HepG2 (cell line): ENCODE results near the gene XPNPEP2. TPM values are rescaled to one million over a fixed set of nuclear protein-coding genes. Genes with fewer than 3 reads are reported as not detected.

Experiments used
- ATAC-seq: fragments of 200-7000 bp; cut with Tn5 transposase; 3 replicates; pipeline ENCODE4 v1.9.1; 2020; ENCODE audit warnings: mild to moderate bottlenecking, moderate library complexity
- BruUV-seq: library from RNA; stranded (reverse); fragments of 400-500 nt; replicated peaks from 2 replicates; lab custom pipeline; 2021; lab: Mats Ljungman, UMichigan
- CTCF ChIA-PET: fragments of 300-600 bp; formaldehyde crosslinking; extraction: SDS; loops from one replicate; lab custom pipeline; 2021; ENCODE audit warnings: low total read pairs, inconsistent platforms, low intra/inter-chr PET ratio; lab: Yijun Ruan, JAX
- POLR2A ChIA-PET: fragments of 350-600 bp; sonication (Branson Sonifier 250); formaldehyde crosslinking; loops from one replicate; lab custom pipeline; 2020; ENCODE audit warnings: antibody characterized with exemption, inconsistent platforms; lab: Yijun Ruan, JAX
- DNase-seq: peaks from one replicate; pipeline ENCODE4 v3.0.0-alpha.2; 2015; ENCODE audit warnings: low spot score
- FAIRE-seq: peaks from 3 replicates; lab custom pipeline; 2011; peaks lifted over from hg19 to GRCh38; lab: Jason Lieb, UNC
- H2AFZ ChIP-seq: one replicate; pipeline ENCODE4 v1.6.1; 2011; ENCODE audit warnings: low read length, inconsistent platforms
- H3K27ac ChIP-seq: fragments of 300-600 bp; 3 replicates; pipeline ENCODE4 v1.8.0; 2011; ENCODE audit warnings: mixed run types, mild to moderate bottlenecking, mixed read lengths, low read length, inconsistent platforms; ENCODE audit not compliant: insufficient read depth; ENCODE audit errors: extremely low read length
- H3K27me3 ChIP-seq, 2 experiments: fragments of 200-600 bp in 1 of 2; 2 replicates in 1 of 2; 3 replicates in 1 of 2; pipeline versions ENCODE4 v1.6.0 to v1.8.0; 2011; ENCODE audit warnings: low read length in 2 of 2, mild to moderate bottlenecking in 2 of 2, moderate library complexity in 2 of 2, inconsistent platforms in 1 of 2; ENCODE audit not compliant: insufficient read depth in 2 of 2, control insufficient read depth in 1 of 2
- H3K36me3 ChIP-seq, 2 experiments: fragments of 200-600 bp in 1 of 2; replicated peaks in 1 of 2; 2 replicates in 1 of 2; 3 replicates in 1 of 2; pipeline versions ENCODE4 v1.5.1 to v1.8.0; 2011; ENCODE audit warnings: low read length in 2 of 2, inconsistent platforms in 1 of 2; ENCODE audit not compliant: insufficient read depth in 2 of 2, control insufficient read depth in 1 of 2
- H3K4me1 ChIP-seq: 2 replicates; pipeline ENCODE4 v1.5.1; 2012; ENCODE audit warnings: low read length, inconsistent platforms; ENCODE audit not compliant: insufficient read depth
- H3K4me2 ChIP-seq: 2 replicates; pipeline ENCODE4 v1.6.0; 2011; ENCODE audit warnings: low read depth, low read length, inconsistent platforms
- H3K4me3 ChIP-seq, 3 experiments: fragments of 200-600 bp in 1 of 3; sonication (generic), shearing (Covaris generic) in 1 of 3; replicated peaks in 1 of 3; 2 replicates each; pipeline ENCODE4 v1.5.1; 2011 to 2016; ENCODE audit warnings: low read length in 3 of 3, inconsistent platforms in 2 of 3, low read depth in 2 of 3, mild to moderate bottlenecking in 2 of 3, control low read depth in 1 of 3, mixed read lengths in 1 of 3; ENCODE audit not compliant: insufficient read depth in 1 of 3
- H3K79me2 ChIP-seq: one replicate; pipeline ENCODE4 v1.6.1; 2011; ENCODE audit warnings: low read length, inconsistent platforms; ENCODE audit not compliant: insufficient read depth
- H3K9ac ChIP-seq: 2 replicates; pipeline ENCODE4 v1.6.0; 2011; ENCODE audit warnings: mild to moderate bottlenecking, low read depth, low read length, inconsistent platforms; ENCODE audit not compliant: insufficient read depth
- H3K9me3 ChIP-seq: 2 replicates; pipeline ENCODE4 v1.5.1; 2012; ENCODE audit warnings: mild to moderate bottlenecking, low read length
- H4K20me1 ChIP-seq: 2 replicates; pipeline ENCODE4 v1.6.0; 2011; ENCODE audit warnings: inconsistent platforms, mild to moderate bottlenecking, low read length, moderate library complexity; ENCODE audit not compliant: insufficient read depth
- ARNT ChIP-seq: fragments of 450-650 bp; IDR thresholded peaks from 2 replicates; pipeline ENCODE4 v1.6.1; 2017
- KMT2A ChIP-seq: sonication (generic); formaldehyde crosslinking; IDR thresholded peaks from 2 replicates; pipeline ENCODE4 v1.4.0; 2020; ENCODE audit warnings: missing genetic modification reagents
- KMT2B ChIP-seq: IDR thresholded peaks from 2 replicates; pipeline ENCODE4 v1.6.1; 2016; ENCODE audit warnings: missing genetic modification reagents, missing compliant biosample characterization
- MAF1 ChIP-seq: sonication (generic); formaldehyde crosslinking; IDR thresholded peaks from 2 replicates; pipeline ENCODE4 v1.5.0; 2020; ENCODE audit warnings: missing genetic modification reagents, borderline replicate concordance
- MED13 ChIP-seq: sonication (generic); formaldehyde crosslinking; IDR thresholded peaks from 2 replicates; pipeline ENCODE4 v1.5.0; 2020; ENCODE audit warnings: missing genetic modification reagents
- SMARCE1 ChIP-seq: fragments of 450-650 bp; IDR thresholded peaks from 2 replicates; pipeline ENCODE4 v1.6.1; 2017; ENCODE audit warnings: borderline replicate concordance
- ZNF142 ChIP-seq: sonication (generic); formaldehyde crosslinking; IDR thresholded peaks from 2 replicates; pipeline ENCODE4 v1.4.0; 2020; ENCODE audit warnings: missing genetic modification reagents
- ZNF557 ChIP-seq: sonication (generic); formaldehyde crosslinking; IDR thresholded peaks from 2 replicates; pipeline ENCODE4 v1.4.0; 2020; ENCODE audit warnings: missing genetic modification reagents
- ZNF749 ChIP-seq: sonication (generic); formaldehyde crosslinking; IDR thresholded peaks from 2 replicates; pipeline ENCODE4 v1.8.0; 2022; ENCODE audit warnings: mild to moderate bottlenecking, missing genetic modification reagents, moderate library complexity, borderline replicate concordance
- ZNF792 ChIP-seq: IDR thresholded peaks from 2 replicates; pipeline ENCODE4 v1.6.1; 2016
- WGBS: methylation state at CpG from one replicate; pipeline ENCODE4 v1.1.6; 2017; ENCODE audit warnings: low lambda C conversion rate; 5-methylcytosine and 5-hydroxymethylcytosine counted together
- in situ Hi-C: cut with HindIII; loops from 2 replicates; pipeline ENCODE4 v1.10.0; 2017; ENCODE audit warnings: low pct_unique_long_range_greater_than_20kb; ENCODE audit not compliant: extremely low pct_ligation_motif_present
- intact Hi-C: fragments of 100-400 bp; cut with micrococcal nuclease; formaldehyde crosslinking; loops from one replicate; pipeline ENCODE4 v1.10.0; 2022; ENCODE audit not compliant: unreplicated experiment
- polyA plus RNA-seq, 8 experiments: library from polyadenylated mRNA; depleted of rRNA in 3 of 8; stranded (reverse) in 7 of 8; unstranded in 1 of 8; fragments of >200 nt; fragmentation: Illumina TruSeq in 4 of 8; extraction: Trizol in 4 of 8; gene quantifications; 2 replicates each; pipeline versions ENCODE4 v1.2.1 to v1.2.3, GENCODE V29; 2011 to 2016; ENCODE audit warnings: low read depth in 4 of 8, missing spikeins in 1 of 8, mixed read lengths in 1 of 8; ENCODE audit not compliant: insufficient read depth in 1 of 8
- total RNA-seq, 5 experiments: library from RNA; depleted of rRNA; stranded (reverse); fragments of >200 nt; fragmentation: Illumina TruSeq; extraction: Trizol; gene quantifications; 2 replicates each; pipeline ENCODE4 v1.2.3, GENCODE V29; 2016; ENCODE audit warnings: low read depth in 1 of 5
- TF ChIP-seq, protein P1 (sequence below): sonication (generic); formaldehyde crosslinking; IDR thresholded peaks from 2 replicates; pipeline ENCODE4 v1.4.0; 2020; ENCODE audit warnings: missing genetic modification reagents

Gene XPNPEP2
- total and polyA plus RNA-seq, 2 of the 13 experiments (the other 11 are each of a cell fraction or from before 2014, with no cell fraction given): 1.1 to 1.8 TPM

- Histone ChIP-seq H3K36me3 (no peaks in the 10 kb centered on the region), H3K4me3 (no peak overlapping the region), H3K27me3 (no peaks in the 10 kb centered on the region), H3K79me2 (no peaks in the 10 kb centered on the region), H3K4me2 (no peak overlapping the region), H3K27ac (no peak overlapping the region), H2AFZ (no peak overlapping the region), H3K4me1 (no peaks in the 10 kb centered on the region), H3K9ac (no peak overlapping the region), H3K9me3 (no peaks in the 10 kb centered on the region), H4K20me1 (no peaks in the 10 kb centered on the region)
- FAIRE-seq (no peak), ATAC-seq (no peak), DNase-seq (no peak)
- ChIA-PET POLR2A (no interaction called here), CTCF (interaction anchor here (2.0 kb wide), 1 partner anchor 116 kb away, joined by 4 read pairs; no protein-coding TSS in a partner anchor)
- intact Hi-C loops (no loop called here), in situ Hi-C loops (loop anchor here (10.0 kb wide), 1 partner anchor 89 kb away; no protein-coding TSS in a partner anchor)
- no TSS peak for BruUV-seq
- WGBS: 8% methylated on average over 4 of the region's 4 CpGs
- TF ChIP-seq MAF1 (CRISPR knock-in tag) (no peak), SMARCE1 (no peak), KMT2A (CRISPR knock-in tag) (no peak), ZNF749 (CRISPR knock-in tag) (no peak), ARNT (no peak), ZNF792 (CRISPR knock-in tag) (no peak), ZNF557 (CRISPR knock-in tag) (no peak), ZNF142 (CRISPR knock-in tag) (no peak), MED13 (CRISPR knock-in tag) (no peak), KMT2B (CRISPR knock-in tag) (no peak)
- TF ChIP-seq, protein P1, sequence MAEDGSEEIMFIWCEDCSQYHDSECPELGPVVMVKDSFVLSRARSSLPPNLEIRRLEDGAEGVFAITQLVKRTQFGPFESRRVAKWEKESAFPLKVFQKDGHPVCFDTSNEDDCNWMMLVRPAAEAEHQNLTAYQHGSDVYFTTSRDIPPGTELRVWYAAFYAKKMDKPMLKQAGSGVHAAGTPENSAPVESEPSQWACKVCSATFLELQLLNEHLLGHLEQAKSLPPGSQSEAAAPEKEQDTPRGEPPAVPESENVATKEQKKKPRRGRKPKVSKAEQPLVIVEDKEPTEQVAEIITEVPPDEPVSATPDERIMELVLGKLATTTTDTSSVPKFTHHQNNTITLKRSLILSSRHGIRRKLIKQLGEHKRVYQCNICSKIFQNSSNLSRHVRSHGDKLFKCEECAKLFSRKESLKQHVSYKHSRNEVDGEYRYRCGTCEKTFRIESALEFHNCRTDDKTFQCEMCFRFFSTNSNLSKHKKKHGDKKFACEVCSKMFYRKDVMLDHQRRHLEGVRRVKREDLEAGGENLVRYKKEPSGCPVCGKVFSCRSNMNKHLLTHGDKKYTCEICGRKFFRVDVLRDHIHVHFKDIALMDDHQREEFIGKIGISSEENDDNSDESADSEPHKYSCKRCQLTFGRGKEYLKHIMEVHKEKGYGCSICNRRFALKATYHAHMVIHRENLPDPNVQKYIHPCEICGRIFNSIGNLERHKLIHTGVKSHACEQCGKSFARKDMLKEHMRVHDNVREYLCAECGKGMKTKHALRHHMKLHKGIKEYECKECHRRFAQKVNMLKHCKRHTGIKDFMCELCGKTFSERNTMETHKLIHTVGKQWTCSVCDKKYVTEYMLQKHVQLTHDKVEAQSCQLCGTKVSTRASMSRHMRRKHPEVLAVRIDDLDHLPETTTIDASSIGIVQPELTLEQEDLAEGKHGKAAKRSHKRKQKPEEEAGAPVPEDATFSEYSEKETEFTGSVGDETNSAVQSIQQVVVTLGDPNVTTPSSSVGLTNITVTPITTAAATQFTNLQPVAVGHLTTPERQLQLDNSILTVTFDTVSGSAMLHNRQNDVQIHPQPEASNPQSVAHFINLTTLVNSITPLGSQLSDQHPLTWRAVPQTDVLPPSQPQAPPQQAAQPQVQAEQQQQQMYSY: no peak
Measured at GRCh38 chrX:129723511-129723910, 15.3 kb upstream of the XPNPEP2 start.
